GM23248 (cell line): ENCODE data around the gene PRKAB1. TPM values are rescaled to one million over a fixed set of nuclear protein-coding genes. Genes with fewer than 3 reads are reported as not detected.

ENCODE experiments used
- DNase-seq: peaks from one replicate; pipeline ENCODE4 v3.0.0-alpha.2; 2015
- H2AFZ ChIP-seq: fragments of 200-600 bp; sonication (generic); 2 replicates; pipeline ENCODE4 v1.6.1; 2016; ENCODE audit warnings: antibody characterized with exemption
- H3F3A ChIP-seq: fragments of 200-600 bp; sonication (generic); 2 replicates; pipeline ENCODE4 v1.6.1; 2016; ENCODE audit warnings: mild to moderate bottlenecking, antibody characterized with exemption, mixed run types; ENCODE audit not compliant: insufficient read depth
- H3K27ac ChIP-seq: fragments of 200-600 bp; sonication (generic); 2 replicates; pipeline ENCODE4 v1.5.1; 2016; ENCODE audit warnings: mild to moderate bottlenecking
- H3K27me3 ChIP-seq: fragments of 200-600 bp; sonication (generic); replicated peaks from 2 replicates; pipeline ENCODE4 v1.6.1; 2016; ENCODE audit warnings: mild to moderate bottlenecking; ENCODE audit not compliant: insufficient read depth
- H3K36me3 ChIP-seq: fragments of 200-600 bp; sonication (generic); 2 replicates; pipeline ENCODE4 v1.6.1; 2016; ENCODE audit warnings: low read depth, mild to moderate bottlenecking
- H3K4me1 ChIP-seq: fragments of 200-600 bp; sonication (generic); 2 replicates; pipeline ENCODE4 v1.6.1; 2016; ENCODE audit warnings: mild to moderate bottlenecking; ENCODE audit not compliant: insufficient read depth
- H3K4me2 ChIP-seq: fragments of 200-600 bp; sonication (generic); one replicate; pipeline ENCODE4 v1.6.1; 2016; ENCODE audit warnings: mild to moderate bottlenecking; ENCODE audit not compliant: unreplicated experiment
- H3K4me3 ChIP-seq: fragments of 200-600 bp; sonication (generic); 2 replicates; pipeline ENCODE4 v1.5.1; 2016; ENCODE audit warnings: mild to moderate bottlenecking
- H3K79me2 ChIP-seq: fragments of 200-600 bp; sonication (generic); 2 replicates; pipeline ENCODE4 v1.6.1; 2016; ENCODE audit warnings: mild to moderate bottlenecking; ENCODE audit not compliant: insufficient read depth
- H3K9ac ChIP-seq: fragments of 200-600 bp; sonication (generic); 2 replicates; pipeline ENCODE4 v1.6.1; 2016; ENCODE audit warnings: mild to moderate bottlenecking
- H3K9me2 ChIP-seq: fragments of 200-600 bp; sonication (generic); 2 replicates; pipeline ENCODE4 v1.6.1; 2016; ENCODE audit warnings: mixed run types, mild to moderate bottlenecking, moderate library complexity; ENCODE audit not compliant: insufficient read depth
- H3K9me3 ChIP-seq: fragments of 200-600 bp; sonication (generic); one replicate; pipeline ENCODE4 v1.6.1; 2017; ENCODE audit warnings: low read depth
- H4K20me1 ChIP-seq: fragments of 200-600 bp; sonication (generic); 2 replicates; pipeline ENCODE4 v1.6.0; 2016; ENCODE audit not compliant: insufficient read depth
- EZH2 ChIP-seq: fragments of 200-600 bp; sonication (generic); IDR thresholded peaks from 2 replicates; pipeline ENCODE4 v1.6.1; 2018; ENCODE audit warnings: antibody characterized with exemption, mild to moderate bottlenecking; ENCODE audit not compliant: insufficient read depth, poor library complexity, severe bottlenecking
- EZH2phosphoT487 ChIP-seq: fragments of 200-600 bp; sonication (generic); IDR thresholded peaks from 2 replicates; pipeline ENCODE4 v1.6.1; 2018; ENCODE audit warnings: antibody characterized with exemption, moderate library complexity, mild to moderate bottlenecking, low read depth; ENCODE audit not compliant: insufficient read depth
- WGBS, 2 experiments: methylation state at CpG; one replicate each; pipeline ENCODE4 v1.1.6; 2015 to 2017; ENCODE audit warnings: low lambda C conversion rate in 2 of 2, low coverage in 1 of 2; ENCODE audit errors: missing lambda C conversion rate in 2 of 2; 5-methylcytosine and 5-hydroxymethylcytosine counted together
- in situ Hi-C: fragments of 300-500 bp; cut with MboI; formaldehyde crosslinking; loops from 2 replicates; pipeline ENCODE4 v1.15.0; 2020
- polyA plus RNA-seq: library from polyadenylated mRNA; unstranded; fragments of >200 nt; fragmentation: Nextera tagmentation; extraction: Ambion mirVana; gene quantifications from 2 replicates; pipeline ENCODE4 v1.2.1, GENCODE V29; 2016
- total RNA-seq: library from RNA; depleted of rRNA; stranded (reverse); fragments of >200 nt; shearing (Covaris generic); gene quantifications from 2 replicates; pipeline ENCODE4 v1.2.3, GENCODE V29; 2014

The PRKAB1 gene
- total and polyA plus RNA-seq, 2 experiments from 2014 or later, result 19.2 to 24.7 TPM

DNA sequence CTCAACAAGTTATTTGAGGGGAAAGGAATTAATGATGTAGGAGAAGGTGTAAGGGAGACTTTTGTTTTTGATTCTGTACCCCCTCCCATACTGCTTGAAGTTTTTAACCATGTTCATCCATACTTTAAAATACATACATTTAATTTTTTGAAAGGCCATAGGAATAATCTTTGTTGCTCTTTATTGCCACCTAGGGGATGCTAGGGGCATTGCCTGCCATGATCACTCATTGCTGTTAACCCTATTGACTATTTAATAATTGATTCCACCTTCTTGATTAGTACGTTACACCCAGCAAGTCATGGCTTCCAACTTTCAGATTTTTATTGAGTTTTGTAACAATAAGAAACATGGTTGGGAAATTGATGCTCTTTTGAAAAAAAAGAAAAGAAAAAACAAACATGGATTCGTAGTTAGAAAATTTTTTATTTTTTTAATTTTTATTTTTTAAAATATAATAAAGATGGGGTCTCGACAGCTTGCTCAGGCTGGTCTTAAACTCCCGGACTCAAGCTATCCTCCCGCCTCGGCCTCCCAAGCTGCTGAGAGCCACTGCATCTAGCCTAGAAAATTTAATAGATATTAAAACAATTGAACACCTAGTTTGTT is 8.5 kb upstream of the PRKAB1 start:
- no peak overlapping the region for H3K27ac ChIP-seq
- in situ Hi-C loops, result no loop called here
- H3K9me2 ChIP-seq, result no peaks in the 10 kb centered on the region
- H3K9ac ChIP-seq, result no peak overlapping the region
- no peaks in the 10 kb centered on the region for H3F3A ChIP-seq
- DNase-seq, result peak; percentile 48
- no peaks in the 10 kb centered on the region for H3K36me3 ChIP-seq
- H3K27me3 ChIP-seq, result no peaks in the 10 kb centered on the region
- no peak overlapping the region for H3K4me2 ChIP-seq
- H3K4me3 ChIP-seq, result no peak overlapping the region
- no peaks in the 10 kb centered on the region for H3K4me1 ChIP-seq
- TF ChIP-seq EZH2phosphoT487 (no peak), EZH2 (no peak)
- 14 to 19% methylated on average over 6 of the region's 6 CpGs for WGBS, 2 experiments
- no peaks in the 10 kb centered on the region for H4K20me1 ChIP-seq
- no peak overlapping the region for H2AFZ ChIP-seq
- H3K79me2 ChIP-seq, result no peaks in the 10 kb centered on the region
- H3K9me3 ChIP-seq, result no peaks in the 10 kb centered on the region

DNA sequence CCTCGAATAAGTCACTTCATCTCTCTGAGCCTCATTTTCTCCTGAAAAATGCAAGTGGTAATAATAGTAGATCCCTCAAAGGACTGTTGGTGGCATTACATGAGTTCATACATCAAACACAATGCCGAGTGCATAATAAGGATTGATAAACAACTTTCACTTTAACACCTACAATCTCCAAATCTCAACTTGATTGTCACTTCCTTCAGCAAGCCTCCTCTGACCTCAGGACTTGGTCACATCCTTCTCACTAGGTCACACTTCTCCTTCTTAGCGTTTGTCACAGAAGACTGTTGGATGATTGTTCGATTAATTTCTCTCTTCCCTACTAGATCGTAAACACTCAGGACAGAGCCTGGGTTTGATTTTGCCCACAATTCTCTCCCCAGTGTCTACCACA is 7.9 kb upstream of the PRKAB1 start:
- H3K79me2 ChIP-seq, result no peaks in the 10 kb centered on the region
- no peaks in the 10 kb centered on the region for H3K9me2 ChIP-seq
- WGBS, 2 experiments, result 64 to 65% methylated on average over 5 of the region's 5 CpGs
- H3F3A ChIP-seq, result no peaks in the 10 kb centered on the region
- H3K27me3 ChIP-seq, result no peaks in the 10 kb centered on the region
- TF ChIP-seq EZH2phosphoT487, result no peak
- TF ChIP-seq EZH2, result no peak
- in situ Hi-C loops, result no loop called here
- H3K4me3 ChIP-seq, result no peak overlapping the region
- H4K20me1 ChIP-seq, result no peaks in the 10 kb centered on the region
- H3K9me3 ChIP-seq, result no peaks in the 10 kb centered on the region
- H3K4me2 ChIP-seq, result no peak overlapping the region
- H3K27ac ChIP-seq, result no peak overlapping the region
- H3K4me1 ChIP-seq, result no peaks in the 10 kb centered on the region
- H3K36me3 ChIP-seq, result no peaks in the 10 kb centered on the region
- no peak overlapping the region for H3K9ac ChIP-seq
- H2AFZ ChIP-seq, result no peak overlapping the region
- DNase-seq, result no peak

DNA sequence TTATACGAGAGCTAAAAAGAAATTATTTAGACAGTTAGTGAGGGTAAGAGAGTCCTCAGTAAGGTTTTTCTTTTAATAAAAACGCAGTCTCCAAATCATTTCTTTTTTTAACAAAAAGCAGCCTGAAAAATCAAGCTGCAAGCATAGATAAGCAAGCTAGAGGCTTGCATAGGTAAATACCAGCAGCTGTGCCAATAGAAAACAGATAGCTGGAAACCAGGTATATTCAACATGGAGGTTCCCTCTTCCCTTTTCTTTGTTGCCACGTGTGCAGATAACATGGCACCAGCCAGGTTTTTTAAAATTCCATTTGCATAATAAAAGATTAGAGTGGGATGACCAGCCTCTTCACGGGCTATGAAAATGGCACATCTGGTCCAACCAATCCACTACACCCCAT is 6.1 kb upstream of the PRKAB1 start:
- in situ Hi-C loops, result no loop called here
- Histone ChIP-seq H3K4me1 (peaks cover 2% of the 10 kb centered on the region; the same call in 1 of the 2 replicates), H3K9me3 (no peaks in the 10 kb centered on the region), H4K20me1 (no peaks in the 10 kb centered on the region), H3F3A (no peaks in the 10 kb centered on the region), H3K9ac (no peak overlapping the region), H3K4me3 (no peak overlapping the region), H3K4me2 (no peak overlapping the region), H3K36me3 (no peaks in the 10 kb centered on the region), H3K9me2 (no peaks in the 10 kb centered on the region), H3K27me3 (no peaks in the 10 kb centered on the region), H3K79me2 (peaks cover 4% of the 10 kb centered on the region), H3K27ac (no peak overlapping the region), H2AFZ (no peak overlapping the region)
- WGBS, 2 experiments, result 21 to 25% methylated on average over 4 of the region's 4 CpGs
- no peak for DNase-seq
- TF ChIP-seq EZH2 (no peak), EZH2phosphoT487 (no peak)

DNA sequence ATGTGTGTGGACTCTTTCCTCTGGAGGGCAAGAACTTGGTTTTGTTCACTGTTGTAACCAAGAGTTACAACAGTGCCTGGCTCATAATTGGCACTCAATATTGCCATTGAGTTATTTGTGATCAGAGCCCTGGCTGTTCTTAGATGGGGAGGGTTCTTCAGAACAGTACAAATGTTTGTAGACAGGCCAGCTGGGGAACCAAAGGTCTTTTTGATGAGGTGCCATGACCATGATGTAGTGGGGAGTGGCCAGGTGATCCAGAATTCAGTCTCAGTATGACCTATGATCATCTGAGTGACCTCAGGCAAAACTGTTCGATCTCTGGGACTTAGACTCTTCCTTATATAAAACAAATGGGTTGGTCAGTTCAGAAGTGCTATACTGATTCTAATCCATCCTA is 3.3 kb upstream of the PRKAB1 start:
- Histone ChIP-seq H3K27ac (no peak overlapping the region), H3K79me2 (peaks cover 25% of the 10 kb centered on the region), H2AFZ (no peak overlapping the region), H3K4me3 (no peak overlapping the region), H3K9me2 (no peaks in the 10 kb centered on the region), H3F3A (no peaks in the 10 kb centered on the region), H4K20me1 (no peaks in the 10 kb centered on the region), H3K27me3 (no peaks in the 10 kb centered on the region), H3K9ac (no peak overlapping the region), H3K4me1 (peaks cover 9% of the 10 kb centered on the region), H3K36me3 (no peaks in the 10 kb centered on the region), H3K4me2 (no peak overlapping the region), H3K9me3 (no peaks in the 10 kb centered on the region)
- TF ChIP-seq EZH2phosphoT487 (no peak), EZH2 (no peak)
- in situ Hi-C loops, result no loop called here
- DNase-seq, result no peak
- 44 to 56% methylated on average over 1 of the region's 1 CpG for WGBS, 2 experiments
